GM18870 (cell line): ENCODE results near the gene SLC16A5.
A peak's percentile ranks its signal among the peaks of the same experiment; 100 is the strongest.
"Not testable (repeated sequence)": the region's sequence is repeated elsewhere in the genome, so short reads cannot be mapped to it uniquely, and the experiment has no call there.

ENCODE experiments used
- ATAC-seq: cut with Tn5 transposase; IDR thresholded peaks from one replicate; pipeline ENCODE4 v1.9.1; 2021; ENCODE audit warnings: moderate library complexity; ENCODE audit not compliant: unreplicated experiment

The SLC16A5 gene

DNA sequence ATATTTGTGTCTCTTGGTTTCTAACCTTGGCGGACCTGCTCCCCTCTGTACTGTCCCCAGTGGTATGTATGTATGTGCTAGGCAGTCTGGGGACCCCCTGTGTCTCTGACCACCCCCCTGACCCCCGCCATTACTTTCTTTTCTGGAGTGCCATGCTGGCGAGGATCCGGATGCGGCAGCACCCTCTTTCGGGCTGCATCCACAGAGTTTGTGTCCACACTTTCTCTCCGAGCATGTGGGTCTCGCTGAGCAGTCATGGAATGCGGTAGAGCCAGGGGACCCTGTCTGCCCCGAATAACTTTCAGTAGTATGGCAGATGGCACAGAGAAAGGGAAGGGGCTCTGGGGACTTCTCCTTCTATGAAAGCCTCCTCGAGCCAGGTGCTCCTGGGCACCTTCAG lies 23.7 kb upstream of the SLC16A5 start:
- ATAC-seq = no peak

DNA sequence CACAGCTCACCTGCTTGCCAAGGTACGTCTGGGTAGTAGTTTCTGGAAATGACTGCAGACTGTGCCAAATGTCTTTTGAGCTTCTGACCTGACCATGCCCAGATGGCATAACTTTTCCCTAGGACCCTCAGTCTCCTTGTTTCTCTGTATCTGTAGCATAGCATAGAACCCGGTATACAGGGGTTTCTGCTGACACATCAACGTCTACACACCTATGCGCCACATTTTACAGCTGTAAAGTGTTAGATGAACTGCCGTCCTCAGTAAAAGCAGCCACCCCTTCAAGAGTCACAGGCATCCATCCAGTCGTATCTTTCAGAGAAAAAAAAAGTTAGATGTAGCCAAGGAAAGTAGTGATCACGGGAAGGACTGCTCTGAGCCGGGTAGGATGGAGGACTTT lies 23.3 kb upstream of the SLC16A5 start:
- ATAC-seq = no peak

DNA sequence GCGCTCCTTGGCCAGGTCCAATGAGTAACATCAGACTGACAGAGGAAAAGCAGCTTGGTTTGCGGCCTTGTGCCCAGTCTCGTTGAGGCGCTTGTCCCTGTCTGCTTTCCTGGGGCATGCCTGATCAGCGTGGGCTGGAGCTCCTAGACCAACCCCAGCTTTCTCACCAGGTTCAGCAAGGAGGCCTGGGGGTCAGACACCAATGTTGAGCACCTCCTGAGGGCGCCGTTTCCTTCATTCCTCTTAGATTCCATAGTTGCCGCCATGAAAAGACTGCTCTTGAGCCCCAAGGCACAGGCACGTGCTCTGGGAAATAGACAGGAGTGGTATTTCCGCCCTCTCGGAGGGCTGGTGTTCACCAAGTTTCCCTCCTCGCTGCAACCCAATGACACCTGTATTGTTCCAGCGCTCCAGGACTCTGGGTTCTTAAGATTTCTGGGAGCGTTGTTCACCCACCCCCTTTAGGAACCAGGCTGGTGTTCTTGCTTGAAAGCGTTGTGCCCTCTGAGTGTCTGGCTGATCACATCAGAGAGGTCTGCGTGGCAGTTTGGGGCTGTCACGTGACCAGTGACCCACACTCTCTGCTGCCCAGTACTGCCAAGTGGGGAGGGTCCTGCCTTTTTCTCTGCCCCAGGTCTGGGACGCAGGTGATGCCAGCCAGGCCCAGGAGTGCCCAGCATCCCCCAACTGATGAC lies 22.7 kb upstream of the SLC16A5 start:
- no peak for ATAC-seq

DNA sequence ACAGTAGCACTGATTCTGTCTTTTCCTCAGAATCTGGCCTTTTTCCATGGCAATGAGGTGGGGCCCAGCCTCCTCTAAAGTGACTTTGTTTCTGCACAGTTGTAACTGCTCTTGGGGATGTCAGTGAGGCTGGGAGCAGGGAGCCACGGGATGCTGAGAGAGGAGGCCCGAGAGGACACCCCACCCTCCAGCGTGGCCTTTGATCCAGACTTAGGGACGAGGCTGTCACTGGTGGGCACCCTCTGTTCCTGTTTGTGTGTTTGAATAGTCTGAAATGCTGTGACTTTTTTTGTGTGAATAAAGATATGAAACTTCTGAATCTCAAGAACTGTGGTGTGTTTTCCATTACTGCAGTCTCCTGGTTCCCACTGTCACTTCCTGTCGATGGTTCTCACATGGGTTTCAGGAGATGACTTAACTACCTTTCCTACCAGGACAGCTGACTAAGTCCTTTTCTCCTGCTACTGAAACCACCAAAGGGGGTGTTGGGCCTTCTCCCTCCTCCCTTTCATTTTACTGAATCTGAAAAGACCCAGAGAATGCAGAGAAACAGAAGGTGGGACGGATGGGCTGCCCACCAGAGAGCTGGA lies 22.1 kb upstream of the SLC16A5 start:
- ATAC-seq = no peak

DNA sequence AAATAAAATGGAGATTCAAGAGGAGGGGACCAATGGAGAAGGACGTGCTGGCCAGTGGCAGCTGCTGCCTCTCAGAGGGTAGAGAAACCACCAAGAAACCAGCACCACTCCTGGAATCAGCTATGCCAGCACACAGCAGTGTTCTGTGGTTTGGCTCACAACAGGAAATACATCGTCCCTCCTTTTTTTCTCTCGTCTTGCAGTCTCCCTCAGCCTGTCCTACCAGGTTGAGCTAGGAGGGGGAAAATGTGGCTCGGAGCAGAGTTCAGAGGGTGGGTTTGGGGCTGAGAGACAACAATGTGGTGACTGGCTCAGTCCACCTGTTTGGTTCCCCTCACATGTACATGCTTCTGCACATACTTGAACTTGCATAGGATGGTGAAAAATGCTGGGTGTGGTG lies 19.9 kb upstream of the SLC16A5 start:
- no peak for ATAC-seq

DNA sequence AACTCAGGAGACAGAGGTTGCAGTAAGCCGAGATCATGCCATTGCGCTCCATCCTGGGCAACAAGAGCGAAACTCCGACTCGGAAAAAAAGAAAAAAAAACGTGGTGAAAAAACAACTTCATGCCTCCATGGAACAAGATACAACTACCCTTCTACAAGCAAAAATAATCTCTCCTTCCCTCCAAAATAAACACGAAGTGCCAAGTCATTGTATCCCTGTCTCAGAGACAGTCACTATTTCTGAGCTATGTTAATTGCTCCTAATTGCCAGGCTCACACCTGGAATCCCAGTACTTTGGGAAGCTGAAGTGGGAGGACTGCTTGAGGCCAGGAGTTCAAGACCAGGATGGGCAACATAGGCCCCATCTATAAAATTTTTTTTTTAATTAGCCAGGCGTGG lies 19.0 kb upstream of the SLC16A5 start:
- no peak for ATAC-seq

DNA sequence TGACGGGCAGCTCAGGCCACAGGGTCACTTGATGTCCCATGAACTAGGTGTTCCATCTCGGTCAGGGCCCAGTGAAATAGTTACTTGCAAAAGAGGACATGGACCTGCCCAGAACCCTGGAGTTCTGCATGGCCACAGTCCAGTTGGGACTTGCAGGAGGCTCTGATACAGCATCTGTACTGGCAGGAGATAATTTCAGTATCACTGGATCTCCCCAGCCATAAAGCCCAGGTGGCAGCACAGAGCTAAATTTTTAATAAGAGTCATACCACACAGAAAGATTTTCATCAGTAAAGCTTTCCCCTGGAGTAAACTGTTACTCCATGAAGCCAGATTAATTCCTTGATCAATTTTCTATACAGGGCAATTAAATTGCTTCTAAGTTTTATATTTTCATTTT lies 18.0 kb upstream of the SLC16A5 start:
- no peak for ATAC-seq

DNA sequence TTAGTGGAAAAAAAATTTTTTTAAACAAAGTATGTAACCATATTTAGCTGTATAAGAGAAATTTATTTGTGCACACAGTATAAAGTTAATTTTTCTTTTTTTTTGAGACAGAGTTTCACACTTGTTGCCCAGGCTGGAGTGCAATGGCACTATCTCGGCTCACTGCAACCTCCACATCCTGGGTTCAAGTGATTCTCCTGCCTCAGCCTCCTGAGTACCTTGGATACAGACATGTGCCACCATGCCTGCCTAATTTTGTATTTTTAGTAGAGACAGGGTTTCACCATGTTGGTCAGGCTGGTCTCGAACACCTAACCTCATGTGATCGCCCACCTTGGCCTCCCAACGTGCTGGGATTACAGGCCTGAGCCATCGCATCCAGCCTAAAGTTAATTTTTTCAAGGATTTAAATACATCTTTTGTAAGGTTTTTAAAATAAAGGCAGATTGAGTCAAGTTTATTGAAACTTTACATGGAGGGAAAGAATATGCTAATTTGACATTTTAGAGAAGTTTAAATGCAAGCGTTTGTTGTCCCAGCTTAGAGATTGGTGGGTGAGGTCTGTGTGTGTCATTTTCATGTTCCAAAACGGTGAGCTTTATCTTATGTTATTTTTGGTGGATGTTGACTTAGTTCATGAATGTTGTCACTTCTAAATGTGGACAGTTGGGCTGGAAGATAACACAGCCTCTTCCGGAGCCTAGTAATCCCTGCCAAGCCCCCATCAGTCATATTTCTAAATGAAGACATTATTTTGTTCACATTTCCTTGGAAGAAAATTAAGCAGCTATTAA lies 16.1 kb upstream of the SLC16A5 start:
- not testable (repeated sequence) for ATAC-seq

DNA sequence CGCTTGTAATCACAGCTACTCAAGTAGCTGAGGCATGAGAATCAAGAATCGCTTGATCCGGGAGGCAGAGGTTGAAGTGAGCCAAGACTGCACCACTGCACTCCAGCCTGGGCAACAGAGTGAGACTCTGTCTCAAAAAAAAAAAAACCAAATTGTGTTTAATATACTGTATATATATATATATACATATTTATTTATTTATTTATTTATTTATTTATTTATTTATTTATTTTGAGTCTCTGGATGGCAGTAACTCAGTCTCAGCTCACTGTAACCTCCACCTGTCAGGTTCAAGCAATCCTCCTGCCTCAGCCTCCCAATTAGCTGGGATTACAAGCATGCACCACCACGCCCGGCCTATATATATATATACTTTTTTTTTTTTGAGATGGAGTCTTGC lies 14.8 kb upstream of the SLC16A5 start:
- not testable (repeated sequence) for ATAC-seq

DNA sequence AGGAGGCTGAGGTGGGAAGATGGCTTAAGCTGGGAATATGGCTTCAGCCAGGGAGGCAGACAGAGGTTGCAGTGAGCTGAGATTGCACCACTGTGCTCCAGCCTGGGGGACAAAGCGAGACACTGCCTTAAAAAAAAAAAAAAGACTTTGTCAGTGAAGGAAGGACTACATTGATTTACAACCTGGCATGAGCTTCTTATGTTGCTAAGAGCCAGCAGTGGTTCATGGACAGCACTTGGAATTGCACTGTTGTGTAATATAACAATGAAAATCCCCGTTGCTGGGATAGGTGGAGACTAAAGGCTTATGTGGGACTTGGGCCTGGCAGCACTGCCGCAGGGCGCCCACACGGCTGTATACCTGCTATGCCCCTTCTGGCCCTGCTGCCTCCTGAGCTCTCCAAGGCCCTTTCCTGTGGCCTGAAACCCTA lies 14.1 kb upstream of the SLC16A5 start:
- no peak for ATAC-seq

DNA sequence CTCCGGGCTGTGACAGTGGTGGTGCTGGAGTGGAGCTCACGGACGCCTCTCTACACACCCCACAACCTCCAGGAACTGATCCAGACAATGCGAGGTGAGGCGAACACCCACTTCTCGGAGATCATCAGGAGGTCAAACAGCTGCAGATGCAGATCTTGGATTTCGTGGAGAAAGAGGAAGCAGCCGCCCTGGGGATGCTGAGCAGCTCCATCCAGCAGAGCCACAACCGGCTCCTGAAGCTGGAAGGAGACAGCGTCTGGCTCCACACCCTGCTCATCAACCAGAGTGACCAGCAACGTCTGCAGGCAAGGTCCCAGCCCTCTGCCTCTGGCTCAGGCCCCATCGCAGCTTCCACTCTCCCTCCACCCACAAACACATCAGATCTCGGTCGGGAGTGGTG lies 13.2 kb upstream of the SLC16A5 start:
- ATAC-seq = no peak

DNA sequence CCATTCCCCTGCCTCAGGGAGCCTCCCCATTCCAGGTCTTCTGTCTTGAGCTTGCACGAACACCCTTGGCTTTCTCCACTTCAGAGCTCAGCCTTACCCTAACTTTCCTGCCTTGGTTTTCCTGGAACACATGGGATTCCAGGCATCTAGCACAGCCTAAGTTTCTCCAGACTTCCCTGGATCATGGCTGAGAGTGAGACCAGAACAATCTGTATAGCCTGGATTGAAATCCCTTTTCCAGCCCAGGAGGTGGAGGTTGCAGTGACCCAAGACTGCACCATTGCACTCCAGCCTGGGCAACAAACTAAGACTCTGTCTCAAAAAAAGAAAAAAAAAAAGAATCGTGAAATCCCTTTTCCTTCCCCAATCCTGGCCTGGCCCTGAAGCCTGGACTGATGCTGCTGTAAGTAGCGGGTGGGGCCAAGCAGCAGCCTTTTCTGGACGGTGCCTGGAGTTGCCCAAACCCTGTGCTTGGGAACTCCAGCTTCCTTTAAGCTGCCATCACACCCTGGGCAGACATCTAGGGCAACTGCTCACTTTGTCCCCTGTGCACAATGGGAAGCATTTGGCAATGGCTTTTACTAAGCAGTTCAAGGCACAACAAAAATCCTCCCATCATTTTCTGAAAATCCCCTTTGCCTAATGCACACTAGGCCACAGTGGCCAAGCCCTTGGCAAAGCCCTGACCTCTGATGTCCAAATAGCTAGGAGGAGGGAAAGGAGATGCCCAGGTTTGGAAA lies 12.0 kb upstream of the SLC16A5 start:
- no peak for ATAC-seq

DNA sequence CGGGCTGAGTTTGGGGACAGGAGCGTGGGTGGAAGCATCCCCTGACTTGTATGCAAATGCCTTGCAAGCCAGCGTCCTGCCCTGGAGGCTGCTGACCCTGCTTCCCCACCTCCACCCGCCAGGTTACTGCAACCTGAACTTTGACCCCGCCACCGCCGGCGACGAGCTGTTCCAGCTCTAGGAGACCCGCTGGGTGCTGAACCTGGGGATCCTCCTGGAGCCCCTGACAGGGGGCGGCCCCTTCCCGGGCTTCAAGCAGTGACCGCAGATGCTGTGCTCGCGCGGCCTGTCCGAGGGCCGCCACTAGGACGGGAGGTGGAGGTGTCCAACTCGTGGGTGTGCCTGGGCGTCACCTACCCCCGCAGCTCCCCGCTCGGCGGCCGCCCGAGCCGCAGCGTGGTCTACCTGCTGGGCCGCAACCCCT lies 10.7 kb upstream of the SLC16A5 start:
- no peak for ATAC-seq

DNA sequence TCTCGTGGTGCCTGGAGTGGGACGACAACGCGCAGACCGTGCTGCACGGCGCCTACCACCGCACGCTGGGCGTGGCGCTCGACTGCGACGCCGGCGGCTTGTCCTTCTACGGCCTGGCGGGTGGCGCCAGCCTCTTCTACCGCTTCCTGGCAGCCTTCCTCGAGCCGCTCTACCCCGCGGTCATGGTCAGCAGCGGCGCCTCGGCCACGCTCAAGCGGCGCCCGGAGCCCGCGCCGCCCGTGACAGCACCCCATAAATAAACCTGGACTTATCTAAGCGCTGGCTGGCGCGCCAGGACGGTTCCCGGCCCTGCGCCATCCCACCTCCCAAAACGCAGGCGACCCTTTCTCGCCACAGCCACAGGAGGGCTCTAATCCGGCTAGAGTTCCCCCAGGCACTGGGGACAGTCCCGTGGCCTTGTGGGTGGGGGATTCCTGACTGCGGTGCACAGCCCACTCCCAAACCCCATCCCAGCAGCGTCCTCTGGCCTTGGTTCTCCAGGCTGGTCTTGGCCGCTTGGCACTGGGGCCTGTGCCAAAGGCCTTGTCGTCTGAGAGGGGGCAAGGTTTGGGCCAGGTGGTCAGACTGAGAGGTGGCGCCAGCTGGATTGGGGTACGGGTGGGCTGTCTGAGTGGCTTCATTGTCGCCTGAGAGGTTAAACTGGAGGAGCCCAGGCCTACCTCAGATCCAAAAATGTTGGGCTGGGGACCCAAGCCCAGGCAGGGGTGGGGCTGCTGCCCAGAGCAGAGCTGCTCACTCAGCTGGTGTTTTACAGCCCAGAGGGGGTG lies 10.1 kb upstream of the SLC16A5 start:
- ATAC-seq = no peak

DNA sequence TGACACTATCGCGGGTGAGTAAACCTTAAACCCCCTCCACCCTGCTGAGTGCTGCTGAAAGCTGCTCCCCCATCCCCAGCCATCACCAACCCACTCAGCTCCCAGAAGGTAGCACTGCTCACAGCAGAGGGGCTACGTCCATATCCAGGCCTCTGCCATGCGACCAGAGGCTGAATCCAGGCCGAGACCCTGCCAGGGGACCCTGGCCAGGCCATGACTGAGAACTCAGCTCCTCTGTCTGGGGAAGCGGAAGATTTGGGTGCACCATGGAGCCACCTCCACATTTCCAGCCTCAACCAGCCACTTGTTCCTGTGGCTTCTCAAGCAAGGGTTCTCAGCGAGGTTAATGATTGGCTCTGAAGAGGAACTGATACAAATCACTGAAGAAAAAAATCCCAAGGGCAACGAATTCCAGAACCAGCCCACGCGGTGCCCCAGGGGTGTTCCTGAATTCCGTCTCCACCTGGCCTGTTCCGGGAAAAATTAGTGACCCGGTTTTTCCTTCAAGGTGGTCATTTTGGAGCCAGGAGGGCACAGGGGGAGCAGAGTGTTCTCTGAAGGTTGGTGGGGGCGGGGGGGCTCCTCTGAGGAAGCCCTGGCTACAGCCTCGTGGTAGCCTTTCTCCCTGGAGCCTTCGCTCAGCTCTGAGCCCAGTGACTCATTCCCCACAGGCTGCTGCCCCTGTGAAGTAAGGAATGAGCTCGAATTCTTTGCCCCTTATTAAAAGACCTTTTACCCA lies 9.3 kb upstream of the SLC16A5 start:
- peak; percentile 56 for ATAC-seq

DNA sequence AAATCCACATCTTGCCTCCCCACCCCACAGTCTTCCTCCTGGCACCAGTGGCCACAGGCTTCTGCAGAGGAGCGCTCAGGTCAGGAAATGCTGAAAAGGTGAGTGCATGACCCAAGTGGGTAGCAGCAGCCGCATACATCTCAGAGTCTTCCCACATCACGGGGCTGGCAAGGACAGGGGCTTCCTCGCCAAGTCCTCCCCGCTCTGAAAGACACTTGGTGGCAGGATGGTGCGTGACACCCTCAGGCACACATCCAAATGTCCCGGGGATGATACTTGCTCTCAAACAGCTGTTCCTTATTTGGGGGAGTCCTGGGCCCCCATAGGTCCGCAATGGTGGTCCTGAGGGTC lies 8.8 kb upstream of the SLC16A5 start:
- ATAC-seq = no peak

DNA sequence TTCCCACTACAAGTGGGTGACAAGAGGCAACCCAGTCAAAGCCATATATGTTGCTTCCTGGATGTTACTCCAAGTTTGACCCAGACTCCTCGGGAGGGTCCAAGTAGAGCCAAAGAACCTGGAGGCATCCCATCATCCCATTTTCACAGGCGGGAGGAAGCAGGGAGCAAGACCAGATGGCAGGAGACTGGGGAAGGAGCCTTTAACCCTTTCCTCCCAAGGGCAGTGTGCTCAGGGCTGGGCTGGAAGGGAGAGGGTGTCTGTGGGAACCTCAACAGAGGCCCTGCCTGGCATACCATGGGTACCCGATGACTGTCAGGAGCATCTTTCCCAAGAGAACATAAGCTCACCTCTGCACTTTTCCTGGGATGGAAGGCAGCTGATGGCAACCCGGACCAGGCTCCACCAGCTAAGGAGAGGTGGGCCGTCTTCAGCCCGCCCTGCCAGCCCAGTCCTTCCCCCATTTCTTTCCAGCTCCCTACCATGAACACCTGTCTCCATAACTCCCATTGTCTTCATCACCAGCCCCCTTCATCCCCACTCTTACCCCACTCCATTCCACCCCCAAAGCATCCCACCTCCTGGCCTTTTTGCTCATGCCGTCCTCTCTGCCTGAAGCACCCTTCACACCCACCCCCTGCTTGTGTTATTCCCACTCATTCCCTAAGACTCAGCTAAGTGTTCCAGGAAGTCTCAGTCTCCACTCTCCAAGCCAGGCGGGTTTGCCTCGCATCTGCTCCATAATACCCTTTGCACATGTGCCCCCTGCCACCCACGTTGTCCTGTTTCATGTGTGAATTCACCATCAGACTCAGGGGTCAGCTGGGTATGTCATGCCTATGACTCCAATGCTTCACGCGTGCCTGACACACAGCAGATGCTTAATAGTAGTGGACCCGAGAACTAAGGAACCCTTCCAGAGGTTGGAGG lies 5.9 kb upstream of the SLC16A5 start:
- no peak for ATAC-seq

DNA sequence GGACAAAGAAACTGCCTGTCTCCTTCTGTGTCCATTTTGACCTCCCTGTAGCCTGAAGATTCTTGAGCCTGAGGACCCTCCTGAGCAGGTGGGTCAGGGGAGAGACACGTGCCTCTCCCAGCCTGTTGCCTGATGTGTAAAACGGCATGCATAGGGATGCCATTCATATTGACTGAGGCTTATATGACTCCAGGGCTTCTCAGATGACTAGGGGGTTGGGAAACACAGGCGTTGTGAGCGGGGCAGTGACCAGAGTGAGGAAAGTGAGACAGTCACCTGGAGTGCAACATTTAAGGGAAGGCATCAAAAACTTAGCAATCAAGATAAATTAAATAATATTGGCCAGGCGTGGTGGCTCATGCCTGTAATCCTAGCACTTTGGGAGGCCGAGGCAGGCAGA lies 5.1 kb upstream of the SLC16A5 start:
- ATAC-seq = no peak

DNA sequence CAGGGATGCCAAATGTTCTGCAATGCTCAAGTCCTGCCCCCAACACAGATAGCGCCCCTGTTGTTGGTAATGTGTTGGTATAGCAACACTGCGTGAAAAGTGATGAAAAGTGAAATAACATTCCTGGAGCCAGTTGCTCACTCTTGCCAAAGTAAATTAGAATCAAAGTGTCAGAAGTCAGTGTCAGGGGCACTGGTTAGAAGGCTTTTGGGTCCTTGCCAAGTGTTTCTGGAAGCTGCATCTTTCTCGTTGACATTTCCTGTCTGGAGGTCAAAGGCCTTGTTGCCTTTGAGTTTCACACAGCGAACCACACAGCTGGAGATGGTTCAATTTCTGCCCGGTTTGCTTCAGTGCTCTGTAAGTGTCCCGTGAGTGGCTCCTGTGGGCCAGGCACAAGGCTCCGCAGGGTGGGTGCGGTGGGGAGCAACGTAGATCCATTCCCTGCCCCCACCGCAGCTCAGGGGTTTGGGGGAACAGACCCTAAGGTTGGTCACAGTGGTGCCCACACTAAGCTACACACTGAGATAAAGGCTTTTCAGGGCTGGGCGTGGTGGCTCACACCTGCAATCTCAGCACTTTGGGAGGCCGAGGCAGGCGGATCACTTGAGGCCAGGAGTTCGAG lies 3.6 kb upstream of the SLC16A5 start:
- no peak for ATAC-seq
